Panc1 (cell line): ENCODE measurements around the gene DGCR8. TPM values are rescaled to one million over a fixed set of nuclear protein-coding genes. Genes with fewer than 3 reads are reported as not detected.

Source experiments
- ATAC-seq: fragments of 200-7000 bp; cut with Tn5 transposase; 2 replicates; pipeline ENCODE4 v1.9.1; 2020; ENCODE audit warnings: mild to moderate bottlenecking, moderate library complexity
- BruUV-seq: library from RNA; stranded (reverse); fragments of 400-500 nt; replicated peaks from 2 replicates; lab custom pipeline; 2021; lab: Mats Ljungman, UMichigan
- CTCF ChIA-PET: fragments of 300-600 bp; sonication (Branson Sonifier 250); formaldehyde crosslinking; loops from one replicate; lab custom pipeline; 2022; ENCODE audit warnings: antibody characterized with exemption; lab: Charles Lee
- POLR2A ChIA-PET: fragments of 300-600 bp; sonication (Branson Sonifier 250); formaldehyde crosslinking; loops from one replicate; lab custom pipeline; 2022; ENCODE audit warnings: antibody characterized with exemption; lab: Charles Lee
- DNase-seq: peaks from one replicate; pipeline ENCODE4 v3.0.0-alpha.2; 2010; ENCODE audit warnings: low read depth, low spot score
- H3K27ac ChIP-seq: 2 replicates; pipeline ENCODE4 v1.5.1; 2011; ENCODE audit warnings: mild to moderate bottlenecking, low read length, inconsistent platforms
- H3K27me3 ChIP-seq: fragments of 200-500 bp; sonication (Bioruptor generic); 2 replicates; pipeline ENCODE4 v1.6.0; 2014; ENCODE audit warnings: low read length, inconsistent platforms; ENCODE audit not compliant: control insufficient read depth, insufficient read depth
- H3K36me3 ChIP-seq: fragments of 200-500 bp; sonication (Bioruptor generic); 2 replicates; pipeline ENCODE4 v1.5.1; 2014; ENCODE audit warnings: inconsistent platforms, mild to moderate bottlenecking, low read length, moderate library complexity; ENCODE audit not compliant: control insufficient read depth, insufficient read depth
- H3K4me1 ChIP-seq: 2 replicates; pipeline ENCODE4 v1.5.1; 2011; ENCODE audit warnings: inconsistent platforms, mild to moderate bottlenecking, low read length, moderate library complexity; ENCODE audit not compliant: control insufficient read depth, insufficient read depth
- H3K4me3 ChIP-seq, 2 experiments: 2 replicates each; pipeline ENCODE4 v1.5.1; 2011 to 2012; ENCODE audit warnings: low read depth in 2 of 2, low read length in 2 of 2, mild to moderate bottlenecking in 2 of 2, inconsistent platforms in 1 of 2, moderate library complexity in 1 of 2
- H3K9me3 ChIP-seq: fragments of 200-500 bp; sonication (Bioruptor generic); 2 replicates; pipeline ENCODE4 v1.5.1; 2014; ENCODE audit warnings: low read depth, mild to moderate bottlenecking, inconsistent platforms, low read length, moderate library complexity; ENCODE audit not compliant: control insufficient read depth, insufficient read depth
- CTCF ChIP-seq: fragments of 450-650 bp; IDR thresholded peaks from 2 replicates; pipeline ENCODE4 v1.5.1; 2017; ENCODE audit warnings: mild to moderate bottlenecking
- POLR2AphosphoS5 ChIP-seq: IDR thresholded peaks from 2 replicates; pipeline ENCODE4 v1.6.1; 2012; ENCODE audit warnings: mild to moderate bottlenecking, low read depth, low read length, moderate library complexity
- SIN3A ChIP-seq: IDR thresholded peaks from 2 replicates; pipeline ENCODE4 v1.6.1; 2012; ENCODE audit warnings: low read depth, mild to moderate bottlenecking, low read length, moderate library complexity, borderline replicate concordance; ENCODE audit not compliant: insufficient read depth
- TCF7L2 ChIP-seq: IDR thresholded peaks from 2 replicates; pipeline ENCODE4 v1.6.1; 2011; ENCODE audit warnings: mild to moderate bottlenecking, low read depth, low read length, inconsistent platforms
- in situ Hi-C: cut with HindIII; loops from 2 replicates; pipeline ENCODE4 v1.10.0; 2016; ENCODE audit warnings: low sequenced_read_pairs, low pct_unique_long_range_greater_than_20kb
- intact Hi-C: fragments of 100-400 bp; cut with micrococcal nuclease; formaldehyde crosslinking; loops from one replicate; pipeline ENCODE4 v1.10.0; 2022; ENCODE audit not compliant: unreplicated experiment
- total RNA-seq: library from RNA; stranded (reverse); gene quantifications from one replicate; pipeline ENCODE4 v1.2.1, GENCODE V29; 2021; ENCODE audit not compliant: unreplicated experiment
- TF ChIP-seq, protein P1 (sequence below), 2 experiments: IDR thresholded peaks; 2 replicates each; pipeline ENCODE4 v1.6.1; 2011 to 2012; ENCODE audit warnings: low read depth in 2 of 2, control low read depth in 1 of 2, low read length in 1 of 2, mild to moderate bottlenecking in 1 of 2, moderate library complexity in 1 of 2; ENCODE audit not compliant: insufficient read depth in 1 of 2

Gene DGCR8
- total RNA-seq, 1 experiment from 2014 or later = 35.0 TPM

DNA sequence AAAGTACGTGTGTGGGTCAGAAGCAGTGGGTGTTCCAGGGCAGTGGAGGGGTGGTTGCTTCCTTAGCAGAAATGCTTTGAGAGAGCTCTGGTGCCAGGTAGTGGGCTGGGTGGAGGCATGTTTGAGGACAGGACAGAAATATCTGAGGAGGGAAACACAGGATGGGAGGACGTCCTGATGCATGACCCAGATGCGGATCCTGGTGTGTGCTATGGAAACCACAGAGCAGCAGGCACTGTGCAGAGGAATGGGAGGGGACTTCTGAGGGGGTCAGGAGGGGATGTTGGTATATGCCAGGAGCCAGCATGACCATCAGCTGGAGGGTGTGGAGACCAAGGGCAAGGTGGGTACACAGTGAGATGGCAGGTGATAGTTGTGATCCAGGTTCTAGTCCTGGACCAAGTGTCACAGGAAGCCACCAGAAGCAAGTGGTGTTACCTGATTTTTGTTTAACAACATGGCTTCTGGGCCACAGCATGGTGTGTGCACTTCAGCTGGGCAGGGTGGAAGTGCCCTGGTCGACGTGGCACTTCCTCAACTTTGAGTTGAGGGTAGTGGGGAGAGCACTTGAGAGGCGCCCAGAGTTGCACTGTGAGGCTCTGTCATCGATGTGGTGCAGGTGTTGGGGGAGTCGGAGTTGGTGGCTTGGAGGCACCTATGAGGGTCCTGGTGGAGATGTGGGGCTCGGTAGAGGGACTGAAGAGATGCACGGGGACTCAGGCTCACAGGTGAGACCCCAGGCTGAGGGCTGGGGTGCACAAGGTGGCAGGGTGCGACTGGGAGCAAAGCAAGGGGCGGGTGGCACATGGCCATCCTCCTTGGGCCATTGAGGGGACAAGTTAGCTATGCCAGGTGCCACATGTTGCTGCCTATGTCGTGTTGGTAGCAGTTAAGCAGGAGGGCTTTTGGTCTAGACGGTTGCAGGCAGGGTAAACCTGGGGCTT is 7.5 kb downstream of the DGCR8 start:
- ATAC-seq = no peak
- in situ Hi-C loops = no loop called here
- intact Hi-C loops = no loop called here
- POLR2A ChIA-PET = no interaction called here
- peaks cover 7% of the 10 kb centered on the region; the same call in 1 of the 2 replicates for H3K4me1 ChIP-seq
- TF ChIP-seq POLR2AphosphoS5 = no peak
- no peak for TF ChIP-seq TCF7L2
- TF ChIP-seq CTCF = no peak
- no peak for TF ChIP-seq SIN3A
- TF ChIP-seq, protein P1, sequence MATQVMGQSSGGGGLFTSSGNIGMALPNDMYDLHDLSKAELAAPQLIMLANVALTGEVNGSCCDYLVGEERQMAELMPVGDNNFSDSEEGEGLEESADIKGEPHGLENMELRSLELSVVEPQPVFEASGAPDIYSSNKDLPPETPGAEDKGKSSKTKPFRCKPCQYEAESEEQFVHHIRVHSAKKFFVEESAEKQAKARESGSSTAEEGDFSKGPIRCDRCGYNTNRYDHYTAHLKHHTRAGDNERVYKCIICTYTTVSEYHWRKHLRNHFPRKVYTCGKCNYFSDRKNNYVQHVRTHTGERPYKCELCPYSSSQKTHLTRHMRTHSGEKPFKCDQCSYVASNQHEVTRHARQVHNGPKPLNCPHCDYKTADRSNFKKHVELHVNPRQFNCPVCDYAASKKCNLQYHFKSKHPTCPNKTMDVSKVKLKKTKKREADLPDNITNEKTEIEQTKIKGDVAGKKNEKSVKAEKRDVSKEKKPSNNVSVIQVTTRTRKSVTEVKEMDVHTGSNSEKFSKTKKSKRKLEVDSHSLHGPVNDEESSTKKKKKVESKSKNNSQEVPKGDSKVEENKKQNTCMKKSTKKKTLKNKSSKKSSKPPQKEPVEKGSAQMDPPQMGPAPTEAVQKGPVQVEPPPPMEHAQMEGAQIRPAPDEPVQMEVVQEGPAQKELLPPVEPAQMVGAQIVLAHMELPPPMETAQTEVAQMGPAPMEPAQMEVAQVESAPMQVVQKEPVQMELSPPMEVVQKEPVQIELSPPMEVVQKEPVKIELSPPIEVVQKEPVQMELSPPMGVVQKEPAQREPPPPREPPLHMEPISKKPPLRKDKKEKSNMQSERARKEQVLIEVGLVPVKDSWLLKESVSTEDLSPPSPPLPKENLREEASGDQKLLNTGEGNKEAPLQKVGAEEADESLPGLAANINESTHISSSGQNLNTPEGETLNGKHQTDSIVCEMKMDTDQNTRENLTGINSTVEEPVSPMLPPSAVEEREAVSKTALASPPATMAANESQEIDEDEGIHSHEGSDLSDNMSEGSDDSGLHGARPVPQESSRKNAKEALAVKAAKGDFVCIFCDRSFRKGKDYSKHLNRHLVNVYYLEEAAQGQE (IDR thresholded peaks at IDR 0.05; ENCODE audit: insufficient read depth in 1 of 2, low read depth in 2 of 2, low read length in 1 of 2) = no peak
- CTCF ChIA-PET = no interaction called here
- no peak overlapping the region for H3K27ac ChIP-seq
- H3K27me3 ChIP-seq = no peaks in the 10 kb centered on the region
- BruUV-seq = no TSS peak
- no peaks in the 10 kb centered on the region for H3K9me3 ChIP-seq
- H3K4me3 ChIP-seq = no peak overlapping the region
- peaks cover 7% of the 10 kb centered on the region for H3K36me3 ChIP-seq
- no peak for DNase-seq

DNA sequence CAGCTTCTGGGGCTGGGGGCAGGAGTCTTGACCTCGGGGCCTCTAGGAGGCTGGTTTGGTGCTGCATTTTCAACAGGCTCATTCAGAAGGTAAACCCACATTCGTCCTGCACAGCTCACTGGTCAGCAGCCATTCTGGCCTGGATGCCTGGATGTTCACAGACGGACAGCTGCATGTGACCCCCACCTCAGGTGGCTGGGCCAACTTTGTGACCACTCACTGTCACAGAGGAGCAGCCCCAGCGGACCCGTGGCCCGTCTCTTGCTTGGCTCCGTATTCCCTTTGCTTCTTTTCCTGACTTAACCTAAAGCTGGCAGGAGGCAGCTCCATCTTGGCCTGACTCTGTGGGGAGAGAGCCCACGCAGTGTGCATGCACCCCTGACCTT is 8.2 kb downstream of the DGCR8 start:
- peaks cover 7% of the 10 kb centered on the region; the same call in 1 of the 2 replicates for H3K4me1 ChIP-seq
- peaks cover 7% of the 10 kb centered on the region for H3K36me3 ChIP-seq
- no peaks in the 10 kb centered on the region for H3K9me3 ChIP-seq
- intact Hi-C loops (no loop called here), in situ Hi-C loops (no loop called here)
- TF ChIP-seq SIN3A (no peak), CTCF (no peak), TCF7L2 (no peak), POLR2AphosphoS5 (no peak)
- TF ChIP-seq, protein P1 (IDR thresholded peaks at IDR 0.05; ENCODE audit: insufficient read depth in 1 of 2, low read depth in 2 of 2, low read length in 1 of 2) = no peak
- DNase-seq = no peak
- H3K27me3 ChIP-seq = no peaks in the 10 kb centered on the region
- no TSS peak for BruUV-seq
- CTCF ChIA-PET = no interaction called here
- H3K27ac ChIP-seq = no peak overlapping the region
- POLR2A ChIA-PET = no interaction called here
- H3K4me3 ChIP-seq = no peak overlapping the region
- ATAC-seq = no peak
